GM23338 (cell line): Measurements from ENCODE around the gene RCOR1. TPM values are rescaled to one million over a fixed set of nuclear protein-coding genes. Genes with fewer than 3 reads are reported as not detected.

Experiments used
- ATAC-seq: fragments of 200-7000 bp; cut with Tn5 transposase; 3 replicates; pipeline ENCODE4 v1.9.1; 2020
- DNase-seq: peaks from one replicate; pipeline ENCODE4 v3.0.0-alpha.2; 2015; ENCODE audit warnings: low spot score
- H2AFZ ChIP-seq: fragments of 200-600 bp; sonication (generic); 2 replicates; pipeline ENCODE4 v1.8.0; 2016; ENCODE audit warnings: antibody characterized with exemption, mild to moderate bottlenecking, moderate library complexity
- H3F3A ChIP-seq: fragments of 200-600 bp; sonication (generic); replicated peaks from 2 replicates; pipeline ENCODE4 v1.8.0; 2017; ENCODE audit warnings: antibody characterized with exemption, mixed run types, low read depth
- H3K27ac ChIP-seq: fragments of 200-600 bp; sonication (generic); 2 replicates; pipeline ENCODE4 v1.6.1; 2016; ENCODE audit warnings: low read depth
- H3K27me3 ChIP-seq: fragments of 200-600 bp; sonication (generic); 2 replicates; pipeline ENCODE4 v1.8.0; 2016; ENCODE audit warnings: mild to moderate bottlenecking, mixed run types, moderate library complexity; ENCODE audit not compliant: insufficient read depth
- H3K36me3 ChIP-seq: fragments of 200-600 bp; sonication (generic); 2 replicates; pipeline ENCODE4 v1.8.0; 2016; ENCODE audit warnings: mild to moderate bottlenecking; ENCODE audit not compliant: insufficient read depth
- H3K4me1 ChIP-seq: fragments of 200-600 bp; sonication (generic); 2 replicates; pipeline ENCODE4 v1.8.0; 2016; ENCODE audit warnings: mild to moderate bottlenecking, moderate library complexity; ENCODE audit not compliant: insufficient read depth
- H3K4me2 ChIP-seq: fragments of 200-600 bp; sonication (generic); 2 replicates; pipeline ENCODE4 v1.7.1; 2017; ENCODE audit warnings: mixed run types
- H3K4me3 ChIP-seq: fragments of 200-600 bp; sonication (generic); 2 replicates; pipeline ENCODE4 v1.6.1; 2016; ENCODE audit warnings: mixed run types
- H3K79me2 ChIP-seq: fragments of 200-600 bp; sonication (generic); replicated peaks from 2 replicates; pipeline ENCODE4 v1.8.0; 2017; ENCODE audit warnings: mild to moderate bottlenecking; ENCODE audit not compliant: insufficient read depth
- H3K9me2 ChIP-seq: fragments of 200-600 bp; sonication (generic); 2 replicates; pipeline ENCODE4 v1.8.0; 2017; ENCODE audit not compliant: insufficient read depth
- H4K20me1 ChIP-seq: fragments of 200-600 bp; sonication (generic); replicated peaks from 2 replicates; pipeline ENCODE4 v1.8.0; 2017; ENCODE audit warnings: mild to moderate bottlenecking; ENCODE audit not compliant: insufficient read depth
- H3K27ac Mint-ChIP-seq: 2 replicates; pipeline ENCODE4 v1.8.0; 2020; ENCODE audit warnings: inconsistent platforms, mild to moderate bottlenecking, moderate library complexity, mixed read lengths
- H3K27me3 Mint-ChIP-seq: 3 replicates; pipeline ENCODE4 v1.8.0; 2022; ENCODE audit warnings: low read depth, mild to moderate bottlenecking, moderate library complexity, mixed read lengths, inconsistent platforms; ENCODE audit not compliant: insufficient read depth, poor library complexity
- H3K36me3 Mint-ChIP-seq: 3 replicates; pipeline ENCODE4 v1.8.0; 2021; ENCODE audit warnings: low read depth, mild to moderate bottlenecking, inconsistent platforms, moderate library complexity, mixed read lengths
- H3K4me1 Mint-ChIP-seq: 3 replicates; pipeline ENCODE4 v1.8.0; 2020; ENCODE audit warnings: mild to moderate bottlenecking, inconsistent platforms, mixed read lengths
- H3K4me3 Mint-ChIP-seq: 3 replicates; pipeline ENCODE4 v1.8.0; 2021; ENCODE audit warnings: moderate library complexity, mild to moderate bottlenecking, inconsistent platforms, mixed read lengths
- H3K9me3 Mint-ChIP-seq: 3 replicates; pipeline ENCODE4 v1.8.0; 2020; ENCODE audit warnings: moderate library complexity, mild to moderate bottlenecking, inconsistent platforms, mixed read lengths
- CREB1 ChIP-seq: fragments of 250-450 bp; sonication (Bioruptor Pico); IDR thresholded peaks from 2 replicates; pipeline ENCODE4 v1.5.0; 2020; ENCODE audit warnings: low read depth, mild to moderate bottlenecking, moderate library complexity
- CTCF ChIP-seq, 2 experiments: fragments of 200-600 bp in 1 of 2; sonication (generic) in 1 of 2; conservative IDR thresholded peaks; 2 replicates each; pipeline versions ENCODE4 v1.5.1 to v1.6.1; 2016 to 2017; ENCODE audit warnings: antibody characterized with exemption in 2 of 2, low read depth in 2 of 2, mild to moderate bottlenecking in 2 of 2, moderate library complexity in 1 of 2
- EZH2 ChIP-seq: fragments of 200-600 bp; sonication (generic); IDR thresholded peaks from one replicate; pipeline ENCODE4 v1.8.0; 2017; ENCODE audit warnings: antibody characterized with exemption, mild to moderate bottlenecking, low read depth; ENCODE audit not compliant: unreplicated experiment
- JUNB ChIP-seq: IDR thresholded peaks from one replicate; pipeline ENCODE4 v1.6.1; 2016; ENCODE audit warnings: antibody characterized with exemption; ENCODE audit not compliant: unreplicated experiment
- NANOG ChIP-seq: IDR thresholded peaks from 2 replicates; pipeline ENCODE4 v1.6.1; 2016; ENCODE audit warnings: antibody characterized with exemption, borderline replicate concordance
- POLR2AphosphoS5 ChIP-seq: IDR thresholded peaks from 2 replicates; pipeline ENCODE4 v1.6.1; 2016; ENCODE audit warnings: antibody characterized with exemption, low read depth
- ZNF114 ChIP-seq: fragments of 250-450 bp; sonication (Bioruptor Pico); IDR thresholded peaks from 2 replicates; pipeline ENCODE4 v1.5.0; 2020; ENCODE audit warnings: mild to moderate bottlenecking, moderate library complexity
- polyA plus RNA-seq: library from polyadenylated mRNA; unstranded; fragments of >200 nt; fragmentation: Nextera tagmentation; extraction: Ambion mirVana; gene quantifications from 2 replicates; pipeline ENCODE4 v1.2.1, GENCODE V29; 2016
- total RNA-seq: library from RNA; depleted of rRNA; stranded (reverse); fragments of >200 nt; shearing (Covaris generic); gene quantifications from 2 replicates; pipeline ENCODE4 v1.2.3, GENCODE V29; 2014
- TF ChIP-seq, protein P1 (sequence below): fragments of 250-450 bp; sonication (Bioruptor Pico); IDR thresholded peaks from 2 replicates; pipeline ENCODE4 v1.5.0; 2020; ENCODE audit warnings: mild to moderate bottlenecking, moderate library complexity
- TF ChIP-seq, protein P2 (sequence below): IDR thresholded peaks from 2 replicates; pipeline ENCODE4 v1.6.1; 2016; ENCODE audit warnings: antibody characterized with exemption

RCOR1 gene
- total and polyA plus RNA-seq, 2 experiments from 2014 or later = 7.6 to 26.1 TPM

DNA sequence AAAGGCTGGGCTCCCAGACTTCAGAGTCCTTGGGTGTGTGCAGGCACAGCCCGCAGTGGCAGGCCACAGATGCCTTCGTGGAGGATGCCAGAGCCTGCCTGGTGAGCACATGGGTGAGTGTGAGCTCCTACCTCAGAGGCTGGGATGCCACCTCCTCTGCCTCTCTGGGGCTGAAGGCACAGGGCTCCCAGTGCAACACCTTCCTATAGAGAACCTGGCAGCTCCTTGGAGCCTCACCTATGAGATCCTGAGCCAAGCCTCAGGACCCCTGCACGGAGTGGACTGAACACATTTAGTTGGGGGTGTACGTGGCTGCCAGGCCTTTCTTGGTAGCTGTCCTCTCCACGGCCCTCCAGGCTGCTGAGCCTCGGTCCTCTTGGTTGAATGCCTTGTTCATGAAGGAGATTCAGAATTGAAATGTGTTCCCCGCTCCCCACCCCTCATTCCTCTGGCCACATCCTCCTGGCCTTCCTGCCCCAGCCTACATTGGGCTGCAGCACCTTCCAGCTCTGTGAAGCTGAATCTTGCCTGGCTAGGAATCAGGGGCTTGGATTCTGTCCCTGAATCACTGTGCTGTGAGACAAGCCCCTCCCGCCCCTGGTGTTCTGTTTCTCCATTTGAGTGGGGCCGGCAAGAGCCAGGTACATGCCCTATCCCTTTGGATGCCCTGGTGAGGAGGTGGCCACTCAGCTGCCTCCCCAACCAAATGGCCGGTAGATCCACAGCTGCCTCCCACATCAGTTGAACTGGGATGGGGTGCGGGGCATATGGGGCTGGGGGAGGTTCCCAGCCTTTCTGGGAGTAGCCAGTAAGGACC, 146.1 kb downstream of the RCOR1 start (continued):
- TF ChIP-seq, protein P1, sequence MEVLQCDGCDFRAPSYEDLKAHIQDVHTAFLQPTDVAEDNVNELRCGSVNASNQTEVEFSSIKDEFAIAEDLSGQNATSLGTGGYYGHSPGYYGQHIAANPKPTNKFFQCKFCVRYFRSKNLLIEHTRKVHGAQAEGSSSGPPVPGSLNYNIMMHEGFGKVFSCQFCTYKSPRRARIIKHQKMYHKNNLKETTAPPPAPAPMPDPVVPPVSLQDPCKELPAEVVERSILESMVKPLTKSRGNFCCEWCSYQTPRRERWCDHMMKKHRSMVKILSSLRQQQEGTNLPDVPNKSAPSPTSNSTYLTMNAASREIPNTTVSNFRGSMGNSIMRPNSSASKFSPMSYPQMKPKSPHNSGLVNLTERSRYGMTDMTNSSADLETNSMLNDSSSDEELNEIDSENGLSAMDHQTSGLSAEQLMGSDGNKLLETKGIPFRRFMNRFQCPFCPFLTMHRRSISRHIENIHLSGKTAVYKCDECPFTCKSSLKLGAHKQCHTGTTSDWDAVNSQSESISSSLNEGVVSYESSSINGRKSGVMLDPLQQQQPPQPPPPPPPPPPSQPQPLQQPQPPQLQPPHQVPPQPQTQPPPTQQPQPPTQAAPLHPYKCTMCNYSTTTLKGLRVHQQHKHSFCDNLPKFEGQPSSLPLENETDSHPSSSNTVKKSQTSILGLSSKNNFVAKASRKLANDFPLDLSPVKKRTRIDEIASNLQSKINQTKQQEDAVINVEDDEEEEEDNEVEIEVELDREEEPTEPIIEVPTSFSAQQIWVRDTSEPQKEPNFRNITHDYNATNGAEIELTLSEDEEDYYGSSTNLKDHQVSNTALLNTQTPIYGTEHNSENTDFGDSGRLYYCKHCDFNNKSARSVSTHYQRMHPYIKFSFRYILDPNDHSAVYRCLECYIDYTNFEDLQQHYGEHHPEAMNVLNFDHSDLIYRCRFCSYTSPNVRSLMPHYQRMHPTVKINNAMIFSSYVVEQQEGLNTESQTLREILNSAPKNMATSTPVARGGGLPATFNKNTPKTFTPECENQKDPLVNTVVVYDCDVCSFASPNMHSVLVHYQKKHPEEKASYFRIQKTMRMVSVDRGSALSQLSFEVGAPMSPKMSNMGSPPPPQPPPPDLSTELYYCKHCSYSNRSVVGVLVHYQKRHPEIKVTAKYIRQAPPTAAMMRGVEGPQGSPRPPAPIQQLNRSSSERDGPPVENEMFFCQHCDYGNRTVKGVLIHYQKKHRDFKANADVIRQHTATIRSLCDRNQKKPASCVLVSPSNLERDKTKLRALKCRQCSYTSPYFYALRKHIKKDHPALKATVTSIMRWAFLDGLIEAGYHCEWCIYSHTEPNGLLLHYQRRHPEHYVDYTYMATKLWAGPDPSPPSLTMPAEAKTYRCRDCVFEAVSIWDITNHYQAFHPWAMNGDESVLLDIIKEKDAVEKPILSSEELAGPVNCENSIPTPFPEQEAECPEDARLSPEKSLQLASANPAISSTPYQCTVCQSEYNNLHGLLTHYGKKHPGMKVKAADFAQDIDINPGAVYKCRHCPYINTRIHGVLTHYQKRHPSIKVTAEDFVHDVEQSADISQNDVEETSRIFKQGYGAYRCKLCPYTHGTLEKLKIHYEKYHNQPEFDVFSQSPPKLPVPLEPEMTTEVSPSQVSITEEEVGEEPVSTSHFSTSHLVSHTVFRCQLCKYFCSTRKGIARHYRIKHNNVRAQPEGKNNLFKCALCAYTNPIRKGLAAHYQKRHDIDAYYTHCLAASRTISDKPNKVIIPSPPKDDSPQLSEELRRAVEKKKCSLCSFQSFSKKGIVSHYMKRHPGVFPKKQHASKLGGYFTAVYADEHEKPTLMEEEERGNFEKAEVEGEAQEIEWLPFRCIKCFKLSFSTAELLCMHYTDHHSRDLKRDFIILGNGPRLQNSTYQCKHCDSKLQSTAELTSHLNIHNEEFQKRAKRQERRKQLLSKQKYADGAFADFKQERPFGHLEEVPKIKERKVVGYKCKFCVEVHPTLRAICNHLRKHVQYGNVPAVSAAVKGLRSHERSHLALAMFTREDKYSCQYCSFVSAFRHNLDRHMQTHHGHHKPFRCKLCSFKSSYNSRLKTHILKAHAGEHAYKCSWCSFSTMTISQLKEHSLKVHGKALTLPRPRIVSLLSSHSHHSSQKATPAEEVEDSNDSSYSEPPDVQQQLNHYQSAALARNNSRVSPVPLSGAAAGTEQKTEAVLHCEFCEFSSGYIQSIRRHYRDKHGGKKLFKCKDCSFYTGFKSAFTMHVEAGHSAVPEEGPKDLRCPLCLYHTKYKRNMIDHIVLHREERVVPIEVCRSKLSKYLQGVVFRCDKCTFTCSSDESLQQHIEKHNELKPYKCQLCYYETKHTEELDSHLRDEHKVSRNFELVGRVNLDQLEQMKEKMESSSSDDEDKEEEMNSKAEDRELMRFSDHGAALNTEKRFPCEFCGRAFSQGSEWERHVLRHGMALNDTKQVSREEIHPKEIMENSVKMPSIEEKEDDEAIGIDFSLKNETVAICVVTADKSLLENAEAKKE (CRISPR knock-in tag) = no peak
- no peak for TF ChIP-seq NANOG
- TF ChIP-seq, protein P2, sequence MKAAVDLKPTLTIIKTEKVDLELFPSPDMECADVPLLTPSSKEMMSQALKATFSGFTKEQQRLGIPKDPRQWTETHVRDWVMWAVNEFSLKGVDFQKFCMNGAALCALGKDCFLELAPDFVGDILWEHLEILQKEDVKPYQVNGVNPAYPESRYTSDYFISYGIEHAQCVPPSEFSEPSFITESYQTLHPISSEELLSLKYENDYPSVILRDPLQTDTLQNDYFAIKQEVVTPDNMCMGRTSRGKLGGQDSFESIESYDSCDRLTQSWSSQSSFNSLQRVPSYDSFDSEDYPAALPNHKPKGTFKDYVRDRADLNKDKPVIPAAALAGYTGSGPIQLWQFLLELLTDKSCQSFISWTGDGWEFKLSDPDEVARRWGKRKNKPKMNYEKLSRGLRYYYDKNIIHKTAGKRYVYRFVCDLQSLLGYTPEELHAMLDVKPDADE = no peak

DNA sequence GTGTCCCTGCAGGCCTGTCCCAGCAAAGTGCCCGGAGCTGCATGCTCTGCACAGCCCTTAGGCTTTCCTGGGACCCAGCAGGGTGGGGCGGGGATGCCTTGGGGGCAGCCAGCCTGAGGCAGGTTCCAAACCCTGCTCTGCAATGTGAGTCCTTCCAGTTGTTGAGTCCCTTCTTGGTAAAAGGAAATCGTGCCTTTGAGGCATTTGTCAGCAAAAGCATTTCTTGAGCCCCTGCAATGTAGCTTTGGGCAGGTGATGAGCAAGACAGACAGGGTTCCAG, 146.7 kb downstream of the RCOR1 start:
- H3K4me2 ChIP-seq = no peak overlapping the region
- H3K9me2 ChIP-seq = no peaks in the 10 kb centered on the region
- no peaks in the 10 kb centered on the region for H4K20me1 ChIP-seq
- no peaks in the 10 kb centered on the region for H3K4me1 Mint-ChIP-seq
- peak; percentile 65 for ATAC-seq
- H3K36me3 Mint-ChIP-seq = peaks cover 22% of the 10 kb centered on the region
- H3K27ac Mint-ChIP-seq = no peak overlapping the region
- H3K27me3 ChIP-seq = no peaks in the 10 kb centered on the region
- no peaks in the 10 kb centered on the region for H3K79me2 ChIP-seq
- peaks cover 30% of the 10 kb centered on the region for H3K9me3 Mint-ChIP-seq
- H3K4me3 Mint-ChIP-seq = no peak overlapping the region
- no peak overlapping the region for H3K27ac ChIP-seq
- no peaks in the 10 kb centered on the region; the same call in 1 of the 2 replicates for H3K36me3 ChIP-seq
- H3K4me3 ChIP-seq = no peak overlapping the region
- H3F3A ChIP-seq = no peaks in the 10 kb centered on the region
- H2AFZ ChIP-seq = no peak overlapping the region
- no peaks in the 10 kb centered on the region for H3K4me1 ChIP-seq
- DNase-seq = no peak
- H3K27me3 Mint-ChIP-seq = peaks cover 9% of the 10 kb centered on the region
- TF ChIP-seq POLR2AphosphoS5 = no peak
- TF ChIP-seq, protein P2 = no peak
- TF ChIP-seq CTCF (conservative IDR thresholded peaks at IDR 0.05; ENCODE audit: low read depth in 2 of 2) = no peak
- TF ChIP-seq ZNF114 (CRISPR knock-in tag) = no peak
- TF ChIP-seq CREB1 (CRISPR knock-in tag) = no peak
- no peak for TF ChIP-seq EZH2
- TF ChIP-seq JUNB = no peak
